Stimulated activated CD4-positive, alpha-beta T cell treated with anti-CD3 and anti-CD28 coated beads, Interleukin-2, amount 100 ng/mL, for 4 hours (primary cell): ENCODE results near the gene PIAS4.
"Not testable (repeated sequence)": the region's sequence is repeated elsewhere in the genome, so short reads cannot be mapped to it uniquely, and the experiment has no call there.

Source experiments
- DNase-seq: peaks from one replicate; pipeline ENCODE4 v3.0.0-alpha.2; 2020; ENCODE audit warnings: low read depth

The PIAS4 gene, protein sequence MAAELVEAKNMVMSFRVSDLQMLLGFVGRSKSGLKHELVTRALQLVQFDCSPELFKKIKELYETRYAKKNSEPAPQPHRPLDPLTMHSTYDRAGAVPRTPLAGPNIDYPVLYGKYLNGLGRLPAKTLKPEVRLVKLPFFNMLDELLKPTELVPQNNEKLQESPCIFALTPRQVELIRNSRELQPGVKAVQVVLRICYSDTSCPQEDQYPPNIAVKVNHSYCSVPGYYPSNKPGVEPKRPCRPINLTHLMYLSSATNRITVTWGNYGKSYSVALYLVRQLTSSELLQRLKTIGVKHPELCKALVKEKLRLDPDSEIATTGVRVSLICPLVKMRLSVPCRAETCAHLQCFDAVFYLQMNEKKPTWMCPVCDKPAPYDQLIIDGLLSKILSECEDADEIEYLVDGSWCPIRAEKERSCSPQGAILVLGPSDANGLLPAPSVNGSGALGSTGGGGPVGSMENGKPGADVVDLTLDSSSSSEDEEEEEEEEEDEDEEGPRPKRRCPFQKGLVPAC

GRCh38 chr19:4007021-4007835, at the start of gene PIAS4:
Gene PIAS4 (plus strand): TSS chr19:4007736. CDS start chr19:4007761, 25 bp downstream.
- DNase-seq, result peak; percentile 92

DNA sequence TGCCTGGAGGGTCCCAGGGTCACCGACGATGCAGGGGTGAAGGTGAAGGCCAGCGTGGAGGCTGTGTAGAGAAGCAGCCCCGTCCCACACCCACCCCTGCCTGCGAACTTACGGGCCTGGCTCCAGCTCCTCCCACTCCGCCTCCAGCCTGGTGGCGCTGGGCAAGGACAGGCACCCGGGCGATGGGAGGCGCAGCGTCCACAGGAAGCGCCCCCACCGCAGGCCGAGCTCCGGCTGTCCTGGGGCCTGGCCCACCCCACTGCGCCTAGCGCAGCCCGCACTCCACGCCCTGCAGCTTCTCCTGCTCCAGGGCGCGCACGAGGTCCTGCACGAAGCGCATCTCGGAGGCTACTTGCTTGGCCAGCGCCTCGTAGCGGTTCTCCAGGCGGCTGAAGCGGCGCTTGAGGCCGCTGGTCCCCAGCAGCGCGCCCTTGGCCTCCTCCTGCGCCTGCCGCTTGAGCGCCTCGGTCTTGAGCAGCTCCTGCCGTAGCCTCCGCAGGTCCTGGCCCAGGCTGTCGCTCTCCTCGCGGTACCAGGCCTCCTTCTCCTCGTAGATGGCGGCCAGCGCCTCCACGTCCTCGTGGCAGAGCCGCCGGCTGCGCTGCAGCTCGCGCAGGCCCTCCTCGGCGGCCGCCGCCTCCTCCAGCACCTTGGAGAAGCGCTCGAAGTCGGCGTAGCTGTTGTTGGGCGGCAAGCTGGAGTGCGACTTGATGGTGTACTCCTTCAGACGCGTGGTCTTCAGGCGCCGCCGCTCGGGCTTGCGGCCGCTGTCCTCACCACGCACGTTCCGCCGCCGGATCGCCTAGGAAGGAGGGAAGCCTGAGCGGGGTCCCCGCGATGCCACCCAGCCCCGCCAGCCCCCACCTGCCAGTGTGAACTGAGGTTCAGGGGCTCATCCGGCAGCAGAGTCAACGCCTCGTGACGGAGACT, 48.4 kb upstream of the PIAS4 start:
- DNase-seq, result no peak

- DNase-seq, result no peak
Measured at GRCh38 chr19:3959766-3960131, 47.8 kb upstream of the PIAS4 start.

DNA sequence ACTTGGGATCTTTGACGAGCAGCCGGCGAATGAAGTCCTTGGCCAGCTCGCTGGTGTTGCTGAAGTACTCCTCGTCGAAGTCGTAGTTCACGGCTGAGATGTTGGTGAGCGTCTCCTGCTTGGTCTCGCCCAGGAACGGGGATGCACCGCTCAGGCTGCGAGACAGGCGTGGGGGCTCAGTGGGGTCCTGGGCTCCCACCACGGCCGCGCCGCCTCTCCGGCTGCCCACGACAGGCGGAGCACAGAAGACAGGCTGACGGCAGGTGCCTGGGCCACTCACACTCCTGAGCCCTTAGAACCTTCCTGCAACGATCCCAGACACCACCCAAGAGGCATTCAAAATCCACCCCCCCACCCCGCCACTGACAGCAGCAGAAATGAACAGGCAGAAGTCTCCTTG, 46.5 kb upstream of the PIAS4 start:
- DNase-seq, result no peak

GRCh38 chr19:3963458-3964255, 43.9 kb upstream of the PIAS4 start:
- DNase-seq, result no peak

- no peak for DNase-seq
Measured at GRCh38 chr19:3964256-3965194, 43.0 kb upstream of the PIAS4 start.

- DNase-seq, result no peak
Measured at GRCh38 chr19:3966051-3967017, 41.2 kb upstream of the PIAS4 start.

DNA sequence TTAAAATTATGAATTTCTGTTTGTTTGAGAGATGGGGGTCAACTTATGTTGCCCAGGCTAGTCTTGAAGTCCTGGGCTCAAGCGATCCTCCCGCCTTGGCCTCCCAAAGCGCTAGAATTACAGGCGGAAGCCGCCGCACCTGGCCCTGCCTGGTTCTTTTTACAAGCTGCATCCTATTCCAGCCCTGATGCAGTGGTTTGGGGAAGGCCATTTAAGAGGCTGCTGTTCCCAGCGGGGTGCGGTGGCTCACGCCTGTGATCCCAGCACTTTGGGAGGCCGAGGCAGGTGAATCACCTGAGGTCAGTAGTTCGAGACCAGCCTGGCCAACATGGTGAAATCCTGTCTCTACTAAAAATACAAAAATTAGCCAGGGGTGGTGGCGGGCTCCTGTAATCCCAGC, 39.6 kb upstream of the PIAS4 start:
- not testable (repeated sequence) for DNase-seq

DNA sequence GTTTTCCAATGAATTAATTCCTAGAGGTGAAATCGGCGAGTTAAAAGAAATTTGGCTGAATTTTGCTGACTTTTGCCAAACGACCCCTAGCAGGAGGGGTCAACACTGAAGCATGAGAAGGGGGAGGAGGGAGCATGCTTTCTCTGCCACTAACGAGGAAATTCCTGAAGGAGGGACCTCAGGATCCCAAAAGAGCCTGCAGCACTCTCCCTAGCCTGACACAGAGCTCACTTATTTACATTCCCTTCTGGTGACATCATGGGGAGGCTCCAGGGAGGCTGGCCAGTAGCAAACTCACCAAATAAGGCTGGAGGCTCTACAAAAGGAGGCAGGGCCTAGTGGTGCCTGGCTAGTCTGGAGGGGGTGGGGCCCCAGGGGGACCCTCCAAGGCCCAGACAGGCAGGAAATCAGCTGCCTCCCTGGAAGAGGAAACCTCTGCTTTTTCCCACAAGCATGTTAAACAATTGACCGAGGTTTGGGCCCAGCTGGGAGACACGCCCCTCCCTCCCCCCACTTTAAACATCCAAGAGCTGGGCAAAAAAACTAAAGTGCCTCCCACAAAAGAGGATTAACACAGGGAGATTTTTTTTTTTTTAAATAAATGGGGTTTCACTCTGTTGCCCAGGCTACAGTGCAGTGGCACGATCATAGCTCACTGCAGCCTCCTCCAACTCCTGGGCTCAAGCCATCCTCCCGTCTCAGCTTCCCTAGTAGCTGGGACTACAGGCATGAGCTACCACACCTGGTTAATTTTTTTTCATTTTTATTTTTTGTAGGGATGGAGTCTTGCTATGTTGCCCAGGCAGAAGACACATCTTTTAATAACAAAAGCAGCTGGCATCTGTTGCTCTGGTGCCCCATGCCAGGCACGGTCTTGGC, 38.7 kb upstream of the PIAS4 start:
- DNase-seq, result no peak

- no peak for DNase-seq
Measured at GRCh38 chr19:3969435-3970312, 37.9 kb upstream of the PIAS4 start.

DNA sequence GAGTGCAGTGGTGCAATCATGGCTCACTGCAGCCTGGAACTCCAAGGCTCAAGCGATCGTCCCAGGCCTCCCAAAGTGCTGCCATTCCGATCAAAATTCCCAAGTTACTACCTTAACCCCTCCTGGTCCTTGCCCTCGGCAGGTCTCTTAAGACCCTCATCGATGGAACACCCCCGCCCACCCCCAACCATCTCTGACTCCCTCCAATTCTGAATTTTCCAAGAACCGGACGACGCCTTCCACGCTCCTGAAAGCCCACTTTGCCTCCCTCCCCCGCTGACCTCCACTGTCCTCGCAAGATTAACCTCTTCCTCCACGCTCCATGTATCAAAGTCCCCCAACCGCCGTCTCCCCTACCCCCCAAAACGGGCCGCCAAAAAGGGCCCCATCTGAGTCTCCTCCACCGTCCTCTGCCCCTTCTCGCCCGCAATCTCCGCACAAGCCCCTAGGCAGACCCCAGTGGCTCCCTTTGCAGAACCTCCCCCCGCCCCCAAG, 37.2 kb upstream of the PIAS4 start:
- DNase-seq, result no peak

DNA sequence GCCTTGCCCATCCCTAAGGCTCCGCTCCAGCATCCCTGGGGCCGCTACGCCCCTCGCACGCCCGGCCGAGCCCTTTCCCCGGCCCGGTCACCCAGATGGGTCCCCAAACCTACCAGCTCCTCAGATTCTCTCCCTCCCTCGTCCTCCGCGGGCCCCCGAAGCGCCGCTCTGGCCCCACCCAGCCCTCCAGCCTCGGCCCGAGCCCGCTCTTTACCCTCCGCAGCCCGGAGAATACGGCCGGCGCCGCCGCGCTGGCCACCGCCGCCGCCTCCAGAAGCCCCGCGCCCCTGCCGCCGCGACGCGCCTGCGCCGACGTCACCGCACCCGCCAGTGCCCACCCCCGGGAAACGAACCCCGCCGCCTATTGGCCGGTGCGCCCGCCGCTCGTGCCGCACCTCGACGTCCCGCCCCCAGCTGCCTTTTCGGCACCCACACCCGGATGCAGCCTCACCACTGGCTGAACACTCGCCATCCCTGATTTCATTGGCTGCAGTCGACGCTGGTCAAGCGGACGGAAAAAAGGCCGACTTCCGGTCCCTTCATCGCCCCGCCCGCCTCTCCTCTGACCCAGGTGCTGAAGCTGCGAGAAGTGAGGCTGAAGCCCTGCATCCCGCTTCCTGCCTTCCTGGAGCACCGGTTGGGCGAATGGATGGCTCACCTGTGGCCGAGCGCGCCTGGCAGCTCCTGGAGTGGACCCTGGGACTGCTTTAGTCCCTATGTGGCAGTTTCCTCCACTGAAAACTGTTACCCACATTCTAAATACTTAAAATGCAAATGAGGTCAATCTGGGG, 36.5 kb upstream of the PIAS4 start, which contains the start of gene DAPK3:
TSS of gene DAPK3 (minus strand) at position 292 of the 791 bp plus-strand sequence. CDS start 1,364 bp downstream, outside the sequence.
- peak; percentile 84 for DNase-seq

GRCh38 chr19:3975144-3975543, 32.4 kb upstream of the PIAS4 start:
- no peak for DNase-seq

- no peak for DNase-seq
Measured at GRCh38 chr19:3975637-3976087, 31.9 kb upstream of the PIAS4 start.

GRCh38 chr19:3976495-3977241, 30.9 kb upstream of the PIAS4 start:
- no peak for DNase-seq
